ENCODE results near the gene SLC28A3.
"Not testable (repeated sequence)": the region's sequence is repeated elsewhere in the genome, so short reads cannot be mapped to it uniquely, and the experiment has no call there.

The SLC28A3 gene

DNA sequence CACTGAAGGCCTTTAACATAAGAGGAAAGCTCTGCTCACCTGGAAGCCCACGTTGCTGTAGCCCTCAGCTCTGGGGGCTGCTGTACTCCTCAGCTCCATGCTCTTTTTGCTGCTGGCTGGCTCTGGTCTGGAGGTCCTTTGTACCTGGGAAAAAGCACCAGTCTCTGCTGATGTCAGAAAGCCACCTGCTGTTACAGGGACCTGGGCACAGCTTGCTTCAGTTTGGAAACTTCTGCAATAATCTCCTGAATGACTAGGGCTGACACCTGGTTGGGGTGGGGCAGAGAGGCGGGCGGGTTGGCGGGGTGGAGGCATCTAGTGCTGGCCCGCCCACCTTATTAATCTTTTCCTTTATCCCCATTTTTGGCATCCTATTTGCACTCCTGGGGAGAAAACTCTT is at the start of gene SLC28A3:
Gene SLC28A3 (minus strand): TSS at position 224 of the 400 bp plus-strand sequence. CDS start 125 bp downstream, at position 99.
- no peak for TF ChIP-seq Cebpa-rat (IDR thresholded peaks at IDR 0.05)
- no peak within 1 kb of the TSS for H3K27ac ChIP-seq
- H3K27me3 ChIP-seq, result no peaks in the 10 kb centered on the region
- no peaks in the 10 kb centered on the region for H4K20me1 ChIP-seq
- no peaks in the 10 kb centered on the region for H3K4me1 ChIP-seq
- H3K36me3 ChIP-seq, result no peaks in the 10 kb centered on the region
- no peaks in the 10 kb centered on the region for H3K9me3 ChIP-seq
- H3K4me2 ChIP-seq, result no peak within 1 kb of the TSS
- H3K9ac ChIP-seq, result no peak within 1 kb of the TSS
- H3K4me3 ChIP-seq, result no peak within 1 kb of the TSS

DNA sequence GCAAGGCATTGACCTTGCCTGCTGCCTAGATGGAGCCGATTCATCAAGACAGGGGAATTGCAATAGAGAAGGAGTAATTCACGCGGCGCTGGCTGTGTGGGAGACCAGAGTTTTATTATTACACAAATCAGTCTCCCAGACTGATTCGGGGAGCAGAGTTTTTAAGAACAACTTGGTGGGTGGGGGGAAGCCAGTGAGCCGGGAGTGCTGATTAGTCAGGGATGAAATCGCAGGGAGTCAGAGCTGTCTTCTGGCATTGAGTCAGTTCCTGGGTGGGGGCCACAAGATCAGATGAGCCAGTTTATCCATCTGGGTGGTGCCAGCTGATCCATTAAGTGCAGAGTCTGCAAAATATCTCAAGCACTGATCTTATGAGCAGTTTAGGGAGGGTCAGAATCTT is 49.7 kb upstream of the SLC28A3 start:
- H3K27me3 ChIP-seq, H3K9ac ChIP-seq, H3K4me1 ChIP-seq, H3K36me3 ChIP-seq, H4K20me1 ChIP-seq, H3K4me2 ChIP-seq, H3K4me3 ChIP-seq, H3K27ac ChIP-seq, H3K9me3 ChIP-seq: not testable (repeated sequence)

GRCh38 chr9:84387821-84388220 is 47.3 kb upstream of the SLC28A3 start:
- Histone ChIP-seq H3K9ac (no peak overlapping the region), H4K20me1 (no peaks in the 10 kb centered on the region), H3K4me2 (no peak overlapping the region), H3K9me3 (no peaks in the 10 kb centered on the region), H3K4me1 (no peaks in the 10 kb centered on the region), H3K27me3 (no peaks in the 10 kb centered on the region), H3K36me3 (no peaks in the 10 kb centered on the region), H3K27ac (no peak overlapping the region), H3K4me3 (no peak overlapping the region)
- no peak for TF ChIP-seq Cebpa-rat (IDR thresholded peaks at IDR 0.05)

GRCh38 chr9:84386753-84387152 is 46.2 kb upstream of the SLC28A3 start:
- Histone ChIP-seq H3K9me3 (no peaks in the 10 kb centered on the region), H3K27ac (no peak overlapping the region)

GRCh38 chr9:84385386-84386040 is 45.0 kb upstream of the SLC28A3 start:
- no peak for TF ChIP-seq Cebpa-rat (IDR thresholded peaks at IDR 0.05)
- Histone ChIP-seq H3K27me3 (no peaks in the 10 kb centered on the region), H3K9me3 (no peaks in the 10 kb centered on the region), H3K36me3 (no peaks in the 10 kb centered on the region), H4K20me1 (no peaks in the 10 kb centered on the region), H3K4me2 (no peak overlapping the region), H3K9ac (no peak overlapping the region), H3K27ac (no peak overlapping the region), H3K4me1 (no peaks in the 10 kb centered on the region), H3K4me3 (no peak overlapping the region)

More at GRCh38 chr9:84386753-84387152, 46.2 kb upstream of the SLC28A3 start:
- H3K4me2 ChIP-seq, result no peak overlapping the region
- no peaks in the 10 kb centered on the region for H3K4me1 ChIP-seq
- H3K4me3 ChIP-seq, result no peak overlapping the region
- H4K20me1 ChIP-seq, result no peaks in the 10 kb centered on the region
- H3K27me3 ChIP-seq, result no peaks in the 10 kb centered on the region
- no peak for TF ChIP-seq Cebpa-rat (IDR thresholded peaks at IDR 0.05)
- H3K9ac ChIP-seq, result no peak overlapping the region
- no peaks in the 10 kb centered on the region for H3K36me3 ChIP-seq

GRCh38 chr9:84384617-84385016 is 44.1 kb upstream of the SLC28A3 start:
- Histone ChIP-seq H3K4me1 (no peaks in the 10 kb centered on the region), H3K9ac (no peak overlapping the region), H3K4me2 (no peak overlapping the region), H3K27me3 (no peaks in the 10 kb centered on the region), H4K20me1 (no peaks in the 10 kb centered on the region), H3K36me3 (no peaks in the 10 kb centered on the region), H3K4me3 (no peak overlapping the region), H3K9me3 (no peaks in the 10 kb centered on the region), H3K27ac (no peak overlapping the region)
- TF ChIP-seq Cebpa-rat (IDR thresholded peaks at IDR 0.05), result no peak

DNA sequence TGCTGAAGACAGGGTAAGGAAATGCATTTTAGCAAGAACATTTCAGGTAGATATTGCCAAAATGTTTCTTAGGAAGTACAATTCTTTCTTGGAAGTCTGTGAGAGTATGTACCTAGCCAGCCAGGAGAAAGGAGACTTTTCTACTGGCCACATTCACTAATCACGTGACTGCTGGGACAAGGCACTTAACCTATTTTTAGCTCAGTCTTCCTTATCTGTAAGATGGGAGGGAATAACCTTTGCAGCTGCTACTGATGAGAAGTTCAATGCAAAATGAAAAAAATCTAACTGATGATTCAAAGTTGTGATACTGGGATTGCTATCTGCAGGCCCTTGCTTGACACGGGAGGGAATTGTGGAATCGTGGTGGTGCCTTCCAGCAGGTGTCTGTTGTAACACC is 42.6 kb upstream of the SLC28A3 start:
- no peaks in the 10 kb centered on the region for H4K20me1 ChIP-seq
- no peak overlapping the region for H3K4me3 ChIP-seq
- H3K9me3 ChIP-seq, result no peaks in the 10 kb centered on the region
- no peak for TF ChIP-seq Cebpa-rat (IDR thresholded peaks at IDR 0.05)
- H3K27ac ChIP-seq, result no peak overlapping the region
- no peaks in the 10 kb centered on the region for H3K36me3 ChIP-seq
- no peak overlapping the region for H3K4me2 ChIP-seq
- no peaks in the 10 kb centered on the region for H3K27me3 ChIP-seq
- H3K9ac ChIP-seq, result no peak overlapping the region
- H3K4me1 ChIP-seq, result no peaks in the 10 kb centered on the region

DNA sequence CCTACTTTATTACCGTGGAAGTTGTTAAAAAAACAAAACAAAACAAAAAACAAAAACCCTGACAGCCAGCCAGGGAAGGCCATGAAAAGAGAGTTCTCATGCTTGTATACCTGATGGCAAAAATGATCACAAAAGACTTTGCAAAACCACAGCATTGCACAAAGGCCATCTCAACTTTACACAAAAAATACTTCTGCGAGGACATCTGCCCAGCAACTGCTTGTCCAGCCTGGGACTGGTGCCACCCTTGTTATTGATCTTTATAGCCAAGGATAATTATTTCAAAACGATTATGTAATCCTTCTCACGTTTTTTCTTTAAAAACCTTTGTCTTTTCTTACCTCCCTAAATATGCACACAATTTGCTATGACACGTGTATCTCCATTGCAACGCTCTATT is 42.2 kb upstream of the SLC28A3 start:
- Histone ChIP-seq H3K27me3 (no peaks in the 10 kb centered on the region), H3K9ac (no peak overlapping the region), H3K9me3 (no peaks in the 10 kb centered on the region), H4K20me1 (no peaks in the 10 kb centered on the region), H3K36me3 (no peaks in the 10 kb centered on the region), H3K4me2 (no peak overlapping the region), H3K4me3 (no peak overlapping the region), H3K27ac (no peak overlapping the region), H3K4me1 (no peaks in the 10 kb centered on the region)
- TF ChIP-seq Cebpa-rat (IDR thresholded peaks at IDR 0.05), result no peak

GRCh38 chr9:84381508-84381907 is 41.0 kb upstream of the SLC28A3 start:
- H3K4me3 ChIP-seq, result no peak overlapping the region
- H3K27me3 ChIP-seq, result no peaks in the 10 kb centered on the region
- no peaks in the 10 kb centered on the region for H3K4me1 ChIP-seq
- H3K9me3 ChIP-seq, result no peaks in the 10 kb centered on the region
- no peaks in the 10 kb centered on the region for H4K20me1 ChIP-seq
- no peak for TF ChIP-seq Cebpa-rat (IDR thresholded peaks at IDR 0.05)
- H3K9ac ChIP-seq, result no peak overlapping the region
- H3K27ac ChIP-seq, result no peak overlapping the region
- no peak overlapping the region for H3K4me2 ChIP-seq
- no peaks in the 10 kb centered on the region for H3K36me3 ChIP-seq

- Histone ChIP-seq H3K27me3 (no peaks in the 10 kb centered on the region), H3K27ac (no peak overlapping the region), H3K9ac (no peak overlapping the region), H3K9me3 (no peaks in the 10 kb centered on the region), H3K4me3 (no peak overlapping the region), H3K4me1 (no peaks in the 10 kb centered on the region), H3K36me3 (no peaks in the 10 kb centered on the region), H4K20me1 (no peaks in the 10 kb centered on the region), H3K4me2 (no peak overlapping the region)
- no peak for TF ChIP-seq Cebpa-rat (IDR thresholded peaks at IDR 0.05)
Observed at GRCh38 chr9:84379740-84380139, 39.2 kb upstream of the SLC28A3 start.

DNA sequence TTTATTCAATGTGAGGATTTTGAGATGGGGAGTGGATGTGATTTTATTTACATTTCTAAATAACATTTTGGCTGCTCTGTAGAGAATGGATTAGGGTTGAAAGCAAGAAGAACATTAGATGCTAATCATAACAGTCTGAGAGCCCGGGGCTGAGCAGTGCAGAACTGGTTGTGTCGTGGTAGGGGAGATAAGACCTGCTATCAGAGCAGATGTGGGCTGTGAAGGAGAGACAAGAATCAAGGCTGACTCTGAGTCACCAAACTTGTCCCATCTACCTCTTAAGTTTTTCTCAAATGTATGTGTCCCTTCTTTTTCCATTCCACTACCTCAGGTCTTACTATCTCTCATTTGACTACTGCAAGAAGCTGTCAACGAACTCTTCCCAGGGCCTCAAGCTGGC is 35.4 kb upstream of the SLC28A3 start:
- TF ChIP-seq Cebpa-rat (IDR thresholded peaks at IDR 0.05), result no peak
- Histone ChIP-seq H3K27ac (no peak overlapping the region), H3K27me3 (no peaks in the 10 kb centered on the region), H3K9ac (no peak overlapping the region), H3K4me3 (no peak overlapping the region), H4K20me1 (no peaks in the 10 kb centered on the region), H3K4me2 (no peak overlapping the region), H3K9me3 (no peaks in the 10 kb centered on the region), H3K4me1 (no peaks in the 10 kb centered on the region), H3K36me3 (no peaks in the 10 kb centered on the region)
